B cell (primary cell): Measurements from ENCODE around the gene TMPRSS13.

Experiments
- EZH2 ChIP-seq: IDR thresholded peaks from 2 replicates; pipeline ENCODE4 v1.6.1; 2012; ENCODE audit warnings: borderline replicate concordance, low read depth, mild to moderate bottlenecking, moderate library complexity, low read length; ENCODE audit not compliant: insufficient read depth, poor library complexity, severe bottlenecking
- TF ChIP-seq, protein P1 (sequence below): fragments of 200-600 bp; IDR thresholded peaks from one replicate; pipeline ENCODE4 v1.8.0; 2022; ENCODE audit warnings: antibody characterized with exemption, mild to moderate bottlenecking

DNA sequence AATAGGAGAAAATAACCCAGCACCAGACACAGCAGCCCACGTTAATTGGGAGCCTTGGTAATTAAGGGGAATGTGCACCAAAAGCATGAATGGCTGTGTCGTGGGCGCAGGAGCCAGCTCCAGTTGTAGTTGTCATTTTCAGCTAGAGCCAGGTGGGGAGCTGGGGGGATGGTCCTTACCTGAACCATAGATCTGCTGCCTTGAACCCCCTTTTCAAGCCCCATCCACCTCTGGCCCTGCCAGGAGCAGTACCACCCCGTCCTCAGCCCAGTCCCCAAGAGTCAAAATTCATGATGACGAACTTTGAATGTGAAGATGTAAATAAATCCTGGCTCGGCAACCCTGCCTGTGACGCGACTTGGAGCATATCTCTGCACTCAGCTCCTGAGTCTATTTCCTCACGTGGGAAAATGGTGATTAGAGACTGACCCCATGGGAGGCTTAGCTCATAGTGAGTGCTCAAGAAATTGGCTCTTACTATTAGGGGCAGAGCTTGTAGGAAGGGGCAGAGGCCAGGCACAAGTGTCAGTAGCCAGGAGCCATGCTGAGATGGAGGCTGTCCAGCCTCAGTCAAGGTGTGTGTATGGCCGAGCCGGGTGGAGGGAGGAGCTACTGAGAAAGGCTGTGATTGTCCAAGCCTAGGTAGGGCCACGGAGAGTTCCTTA lies 52.0 kb downstream of the TMPRSS13 start:
- TF ChIP-seq, protein P1, sequence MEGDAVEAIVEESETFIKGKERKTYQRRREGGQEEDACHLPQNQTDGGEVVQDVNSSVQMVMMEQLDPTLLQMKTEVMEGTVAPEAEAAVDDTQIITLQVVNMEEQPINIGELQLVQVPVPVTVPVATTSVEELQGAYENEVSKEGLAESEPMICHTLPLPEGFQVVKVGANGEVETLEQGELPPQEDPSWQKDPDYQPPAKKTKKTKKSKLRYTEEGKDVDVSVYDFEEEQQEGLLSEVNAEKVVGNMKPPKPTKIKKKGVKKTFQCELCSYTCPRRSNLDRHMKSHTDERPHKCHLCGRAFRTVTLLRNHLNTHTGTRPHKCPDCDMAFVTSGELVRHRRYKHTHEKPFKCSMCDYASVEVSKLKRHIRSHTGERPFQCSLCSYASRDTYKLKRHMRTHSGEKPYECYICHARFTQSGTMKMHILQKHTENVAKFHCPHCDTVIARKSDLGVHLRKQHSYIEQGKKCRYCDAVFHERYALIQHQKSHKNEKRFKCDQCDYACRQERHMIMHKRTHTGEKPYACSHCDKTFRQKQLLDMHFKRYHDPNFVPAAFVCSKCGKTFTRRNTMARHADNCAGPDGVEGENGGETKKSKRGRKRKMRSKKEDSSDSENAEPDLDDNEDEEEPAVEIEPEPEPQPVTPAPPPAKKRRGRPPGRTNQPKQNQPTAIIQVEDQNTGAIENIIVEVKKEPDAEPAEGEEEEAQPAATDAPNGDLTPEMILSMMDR: no peak
- no peak for TF ChIP-seq EZH2
